CD14-positive monocyte (primary cell): ENCODE measurements around the gene ACKR4. TPM values are rescaled to one million over a fixed set of nuclear protein-coding genes. Genes with fewer than 3 reads are reported as not detected.

Experiments used
- DNase-seq, 3 donors: peaks; one replicate each; pipeline ENCODE4 v3.0.0-alpha.2; 2011 to 2022
- H2AFZ ChIP-seq: 2 replicates; pipeline ENCODE4 v1.6.0; 2012; ENCODE audit warnings: mild to moderate bottlenecking, low read depth, low read length, inconsistent platforms; ENCODE audit not compliant: insufficient read depth, poor library complexity, severe bottlenecking
- H3K27ac ChIP-seq, 2 donors: 1 replicate in 1 of 2; 2 replicates in 1 of 2; pipeline ENCODE4 v1.5.1; 2012 to 2013; ENCODE audit warnings: low read length in 2 of 2, control low read depth in 1 of 2, inconsistent platforms in 1 of 2, low read depth in 1 of 2, mild to moderate bottlenecking in 1 of 2
- H3K27me3 ChIP-seq, 2 donors: one replicate each; pipeline versions ENCODE4 v1.6.0 to v1.6.1; 2011 to 2013; ENCODE audit warnings: low read length in 2 of 2; ENCODE audit not compliant: control insufficient read depth in 2 of 2, insufficient read depth in 2 of 2
- H3K36me3 ChIP-seq, 2 donors: replicated peaks in 1 of 2; 1 replicate in 1 of 2; 2 replicates in 1 of 2; pipeline versions ENCODE4 v1.5.1 to v1.6.1; 2012 to 2013; ENCODE audit warnings: low read length in 2 of 2, control low read depth in 1 of 2, inconsistent platforms in 1 of 2, mild to moderate bottlenecking in 1 of 2; ENCODE audit not compliant: insufficient read depth in 2 of 2, control insufficient read depth in 1 of 2
- H3K4me1 ChIP-seq, 2 donors: 1 replicate in 1 of 2; 2 replicates in 1 of 2; pipeline versions ENCODE4 v1.5.1 to v1.6.1; 2012 to 2013; ENCODE audit warnings: low read length in 2 of 2, control low read depth in 1 of 2, inconsistent platforms in 1 of 2, mild to moderate bottlenecking in 1 of 2, moderate library complexity in 1 of 2; ENCODE audit not compliant: insufficient read depth in 2 of 2, control insufficient read depth in 1 of 2
- H3K4me2 ChIP-seq: replicated peaks from 2 replicates; pipeline ENCODE3; 2012; ENCODE audit warnings: low read length, moderate library complexity, mild to moderate bottlenecking; ENCODE audit not compliant: poor library complexity, severe bottlenecking; ENCODE audit errors: extremely low read depth
- H3K4me3 ChIP-seq, 3 experiments: fragments of 200-600 bp in 1 of 3; sonication (generic) in 1 of 3; replicated peaks in 1 of 3; 1 replicate in 2 of 3; 2 replicates in 1 of 3; pipeline ENCODE4 v1.5.1; 2011 to 2013; ENCODE audit warnings: low read length in 3 of 3, mild to moderate bottlenecking in 3 of 3, control low read depth in 2 of 3, low read depth in 2 of 3, inconsistent platforms in 1 of 3, moderate library complexity in 1 of 3
- H3K79me2 ChIP-seq: 2 replicates; pipeline ENCODE4 v1.6.0; 2012; ENCODE audit warnings: mild to moderate bottlenecking, control low read depth, inconsistent platforms, low read length, moderate library complexity; ENCODE audit not compliant: insufficient read depth
- H3K9ac ChIP-seq: 2 replicates; pipeline ENCODE4 v1.6.0; 2017; ENCODE audit warnings: low read length, mild to moderate bottlenecking; ENCODE audit not compliant: insufficient read depth, poor library complexity, severe bottlenecking
- H3K9me3 ChIP-seq, 2 donors: replicated peaks in 1 of 2; 1 replicate in 1 of 2; 2 replicates in 1 of 2; pipeline versions ENCODE4 v1.5.1 to v1.6.1; 2012 to 2013; ENCODE audit warnings: low read length in 2 of 2, control low read depth in 1 of 2; ENCODE audit not compliant: control insufficient read depth in 1 of 2, insufficient read depth in 1 of 2
- H4K20me1 ChIP-seq: 2 replicates; pipeline ENCODE4 v1.6.0; 2012; ENCODE audit warnings: mild to moderate bottlenecking, low read length, control low read depth, moderate library complexity; ENCODE audit not compliant: insufficient read depth
- H3K27ac Mint-ChIP-seq, 7 donors: one replicate each; pipeline ENCODE4 v1.8.0; 2020; ENCODE audit warnings: mild to moderate bottlenecking in 7 of 7, mixed read lengths in 7 of 7, moderate library complexity in 6 of 7, inconsistent platforms in 2 of 7
- H3K27me3 Mint-ChIP-seq, 3 donors: one replicate each; pipeline ENCODE4 v1.8.0; 2021 to 2022; ENCODE audit warnings: low read depth in 3 of 3, mild to moderate bottlenecking in 3 of 3, mixed read lengths in 3 of 3, moderate library complexity in 3 of 3, inconsistent platforms in 1 of 3
- H3K36me3 Mint-ChIP-seq, 2 donors: one replicate each; pipeline ENCODE4 v1.8.0; 2020; ENCODE audit warnings: mixed read lengths in 2 of 2, inconsistent platforms in 1 of 2, mild to moderate bottlenecking in 1 of 2
- H3K4me1 Mint-ChIP-seq: one replicate; pipeline ENCODE4 v1.8.0; 2020; ENCODE audit warnings: mild to moderate bottlenecking, mixed read lengths
- H3K4me3 Mint-ChIP-seq, 2 donors: one replicate each; pipeline ENCODE4 v1.8.0; 2020; ENCODE audit warnings: mild to moderate bottlenecking in 2 of 2, mixed read lengths in 2 of 2, moderate library complexity in 1 of 2
- H3K9me3 Mint-ChIP-seq, 7 donors: one replicate each; pipeline ENCODE4 v1.8.0; 2020 to 2022; ENCODE audit warnings: mixed read lengths in 7 of 7, mild to moderate bottlenecking in 6 of 7, moderate library complexity in 6 of 7, inconsistent platforms in 2 of 7
- WGBS: methylation state at CpG from one replicate; pipeline ENCODE4 v1.1.5; 2013; ENCODE audit warnings: missing lambda C conversion rate; ENCODE audit not compliant: insufficient coverage; 5-methylcytosine and 5-hydroxymethylcytosine counted together
- intact Hi-C, 2 donors: fragments of 100-400 bp; cut with micrococcal nuclease; formaldehyde crosslinking; loops; one replicate each; pipeline versions ENCODE4 v1.15.0 to v1.15.1; 2023
- polyA plus RNA-seq, 3 donors: library from polyadenylated mRNA; depleted of rRNA in 1 of 3; unstranded in 2 of 3; stranded (reverse) in 1 of 3; fragments of 300-500 nt in 2 of 3; fragments of >200 nt in 1 of 3; fragmentation: Illumina TruSeq in 2 of 3; gene quantifications; 1 replicate in 2 of 3; 2 replicates in 1 of 3; pipeline ENCODE4 v1.2.3, GENCODE V29; 2012 to 2021
- TF ChIP-seq, protein P1 (sequence below): fragments of 200-600 bp; IDR thresholded peaks from one replicate; pipeline ENCODE4 v1.8.0; 2022; ENCODE audit warnings: antibody characterized with exemption, mild to moderate bottlenecking

Gene ACKR4
- polyA plus RNA-seq, 3 donors: 0.09 TPM; not detected in 2

- DNase-seq: no peak
- Mint-ChIP-seq H3K4me3 (no peak overlapping the region), H3K27ac (no peak overlapping the region), H3K27me3 (no peaks in the 10 kb centered on the region), H3K36me3 (peaks cover 13% of the 10 kb centered on the region in 2 donors), H3K4me1 (no peaks in the 10 kb centered on the region), H3K9me3 (no peaks in the 10 kb centered on the region)
- peaks cover 0 to 4% of the 10 kb centered on the region in 2 donors for H3K36me3 ChIP-seq
- no peak overlapping the region for H3K9ac ChIP-seq
- H2AFZ ChIP-seq: no peak overlapping the region
- WGBS: no CpG with 5 or more reads among the region's 1 CpG
- TF ChIP-seq, protein P1, sequence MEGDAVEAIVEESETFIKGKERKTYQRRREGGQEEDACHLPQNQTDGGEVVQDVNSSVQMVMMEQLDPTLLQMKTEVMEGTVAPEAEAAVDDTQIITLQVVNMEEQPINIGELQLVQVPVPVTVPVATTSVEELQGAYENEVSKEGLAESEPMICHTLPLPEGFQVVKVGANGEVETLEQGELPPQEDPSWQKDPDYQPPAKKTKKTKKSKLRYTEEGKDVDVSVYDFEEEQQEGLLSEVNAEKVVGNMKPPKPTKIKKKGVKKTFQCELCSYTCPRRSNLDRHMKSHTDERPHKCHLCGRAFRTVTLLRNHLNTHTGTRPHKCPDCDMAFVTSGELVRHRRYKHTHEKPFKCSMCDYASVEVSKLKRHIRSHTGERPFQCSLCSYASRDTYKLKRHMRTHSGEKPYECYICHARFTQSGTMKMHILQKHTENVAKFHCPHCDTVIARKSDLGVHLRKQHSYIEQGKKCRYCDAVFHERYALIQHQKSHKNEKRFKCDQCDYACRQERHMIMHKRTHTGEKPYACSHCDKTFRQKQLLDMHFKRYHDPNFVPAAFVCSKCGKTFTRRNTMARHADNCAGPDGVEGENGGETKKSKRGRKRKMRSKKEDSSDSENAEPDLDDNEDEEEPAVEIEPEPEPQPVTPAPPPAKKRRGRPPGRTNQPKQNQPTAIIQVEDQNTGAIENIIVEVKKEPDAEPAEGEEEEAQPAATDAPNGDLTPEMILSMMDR: no peak
- H3K4me2 ChIP-seq: no peak overlapping the region
- no peaks in the 10 kb centered on the region for H3K9me3 ChIP-seq
- intact Hi-C loops: no loop called here
- H3K79me2 ChIP-seq: no peaks in the 10 kb centered on the region
- no peaks in the 10 kb centered on the region for H4K20me1 ChIP-seq
- no peaks in the 10 kb centered on the region for H3K4me1 ChIP-seq
- no peaks in the 10 kb centered on the region for H3K27me3 ChIP-seq
- H3K4me3 ChIP-seq: no peak overlapping the region
- H3K27ac ChIP-seq: no peak overlapping the region
These were observed 27.5 kb upstream of the ACKR4 start for GRCh38 chr3:132569580-132569979.

DNA sequence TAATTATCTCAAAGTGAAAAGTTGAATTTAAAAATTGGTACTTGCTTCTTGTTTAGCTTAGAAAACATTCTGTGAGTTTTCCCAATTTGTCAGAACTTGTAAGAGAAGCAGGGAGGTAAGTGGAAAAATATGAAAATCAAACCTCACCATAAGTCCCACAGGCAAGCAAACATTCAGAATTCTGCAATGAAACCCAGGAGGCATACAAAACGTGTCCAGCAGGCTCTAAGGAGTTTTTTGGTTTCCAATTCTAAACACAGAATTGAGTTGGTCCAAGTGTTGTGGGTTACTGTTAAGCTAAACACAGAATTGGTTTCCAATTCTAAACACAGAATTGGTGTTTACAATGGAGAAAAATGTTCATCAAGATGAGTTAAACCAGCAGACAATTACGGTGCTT is 27.1 kb upstream of the ACKR4 start:
- Mint-ChIP-seq H3K4me1 (no peaks in the 10 kb centered on the region), H3K4me3 (no peak overlapping the region), H3K27me3 (no peaks in the 10 kb centered on the region), H3K9me3 (no peaks in the 10 kb centered on the region), H3K27ac (no peak overlapping the region), H3K36me3 (peaks cover 10 to 13% of the 10 kb centered on the region in 2 donors)
- intact Hi-C loops: no loop called here
- Histone ChIP-seq H3K27ac (no peak overlapping the region), H3K9ac (no peak overlapping the region), H3K9me3 (no peaks in the 10 kb centered on the region), H3K4me2 (no peak overlapping the region), H4K20me1 (no peaks in the 10 kb centered on the region), H3K36me3 (peaks cover 0 to 7% of the 10 kb centered on the region in 2 donors), H3K4me1 (no peaks in the 10 kb centered on the region), H2AFZ (no peak overlapping the region), H3K27me3 (no peaks in the 10 kb centered on the region), H3K79me2 (no peaks in the 10 kb centered on the region), H3K4me3 (no peak overlapping the region)
- no CpG with 5 or more reads among the region's 2 CpGs for WGBS
- TF ChIP-seq, protein P1: no peak
- DNase-seq: no peak
